Measurements from ENCODE around the gene PPP2R5A.

PPP2R5A gene

DNA sequence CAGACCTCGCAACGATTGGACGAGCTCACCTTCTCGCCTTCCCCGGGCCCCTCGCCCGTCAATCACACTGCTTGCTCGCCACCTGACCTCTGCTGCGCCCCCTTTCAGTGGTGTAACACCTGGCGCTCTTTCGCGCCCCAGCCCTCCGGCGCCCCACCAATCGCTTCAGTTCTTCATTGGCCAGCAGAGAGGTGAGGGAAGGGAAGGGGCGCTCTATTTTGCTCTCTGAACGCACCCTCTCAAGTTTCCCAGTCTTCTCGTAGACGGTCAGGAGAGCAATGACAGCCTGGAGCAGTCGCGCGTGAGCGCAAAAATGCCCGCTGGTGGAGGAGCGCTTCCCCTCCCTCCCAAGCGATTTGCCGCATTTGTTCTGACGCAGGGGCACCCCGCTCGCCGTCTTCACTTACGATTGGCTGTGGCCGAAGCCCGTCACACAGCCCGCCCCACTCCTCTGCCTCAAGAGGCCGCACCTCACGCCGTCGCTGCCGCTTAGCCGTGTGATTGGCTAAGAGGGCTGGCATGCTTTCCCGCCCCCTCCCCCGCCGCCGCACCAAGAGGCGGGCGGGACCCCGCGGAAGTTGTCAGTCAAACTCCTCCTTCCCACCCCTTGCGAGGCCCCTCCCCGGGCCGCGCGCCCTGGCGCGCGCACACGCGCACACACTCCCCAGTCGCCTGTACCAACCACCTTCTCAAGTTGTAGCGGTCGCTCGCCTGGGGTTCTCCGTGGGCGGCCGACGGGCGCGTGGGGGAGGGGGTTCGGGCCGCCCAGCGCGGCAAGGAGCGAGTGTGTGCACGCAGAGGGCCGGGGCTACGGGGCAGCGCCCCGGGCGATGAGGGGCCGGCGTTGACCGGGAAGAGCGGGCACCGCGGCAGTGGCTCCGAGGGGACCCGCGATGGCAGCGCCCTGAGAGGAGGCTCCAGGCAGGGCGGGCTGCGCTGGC, at the start of gene PPP2R5A:
PPP2R5A (plus strand) TSS at position 667 of the 941 bp plus-strand sequence. CDS start 701 bp downstream, outside the sequence.
- no peaks in the 10 kb centered on the region for H3K27me3 ChIP-seq
- peak within 1 kb of the TSS; percentile 91 for H3K27ac ChIP-seq
- H3K4me2 ChIP-seq = peak within 1 kb of the TSS; percentile 95
- peaks cover 37% of the 10 kb centered on the region for H3K4me1 ChIP-seq
- H3K9ac ChIP-seq = peak within 1 kb of the TSS; percentile 91
- TF ChIP-seq Cebpa-rat (IDR thresholded peaks at IDR 0.05) = no peak
- peak within 1 kb of the TSS; percentile 92 for H3K4me3 ChIP-seq
- no peaks in the 10 kb centered on the region for H3K9me3 ChIP-seq
- peaks cover 32% of the 10 kb centered on the region for H4K20me1 ChIP-seq
- no peaks in the 10 kb centered on the region for H3K36me3 ChIP-seq

DNA sequence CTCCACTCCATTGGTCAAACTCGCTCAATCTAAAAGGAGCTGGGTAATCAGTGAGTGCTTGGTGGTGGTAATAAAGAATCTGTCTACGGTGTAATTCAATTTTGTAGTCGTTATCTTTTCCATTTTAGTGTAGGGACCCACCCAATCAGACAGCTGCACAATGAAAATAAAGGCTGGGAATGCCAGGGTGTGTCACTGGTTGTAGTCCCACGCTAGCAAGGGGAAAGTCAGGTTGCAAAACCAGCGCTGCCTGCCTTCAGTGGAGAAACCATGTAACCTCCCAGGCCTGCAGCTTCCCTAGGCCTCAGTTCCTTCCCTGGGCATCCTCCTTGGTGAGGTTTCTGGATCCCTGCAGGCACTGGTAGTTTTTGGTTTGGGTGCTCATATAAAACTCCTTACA, 49.4 kb upstream of the PPP2R5A start:
- Histone ChIP-seq H4K20me1 (no peaks in the 10 kb centered on the region), H3K36me3 (no peaks in the 10 kb centered on the region), H3K27me3 (no peaks in the 10 kb centered on the region), H3K27ac (no peak overlapping the region), H3K4me2 (no peak overlapping the region), H3K4me1 (peaks cover 9% of the 10 kb centered on the region; the same call in 1 of the 2 replicates), H3K9me3 (peaks cover 18% of the 10 kb centered on the region), H3K4me3 (no peak overlapping the region), H3K9ac (no peak overlapping the region)
- no peak for TF ChIP-seq Cebpa-rat (IDR thresholded peaks at IDR 0.05)

DNA sequence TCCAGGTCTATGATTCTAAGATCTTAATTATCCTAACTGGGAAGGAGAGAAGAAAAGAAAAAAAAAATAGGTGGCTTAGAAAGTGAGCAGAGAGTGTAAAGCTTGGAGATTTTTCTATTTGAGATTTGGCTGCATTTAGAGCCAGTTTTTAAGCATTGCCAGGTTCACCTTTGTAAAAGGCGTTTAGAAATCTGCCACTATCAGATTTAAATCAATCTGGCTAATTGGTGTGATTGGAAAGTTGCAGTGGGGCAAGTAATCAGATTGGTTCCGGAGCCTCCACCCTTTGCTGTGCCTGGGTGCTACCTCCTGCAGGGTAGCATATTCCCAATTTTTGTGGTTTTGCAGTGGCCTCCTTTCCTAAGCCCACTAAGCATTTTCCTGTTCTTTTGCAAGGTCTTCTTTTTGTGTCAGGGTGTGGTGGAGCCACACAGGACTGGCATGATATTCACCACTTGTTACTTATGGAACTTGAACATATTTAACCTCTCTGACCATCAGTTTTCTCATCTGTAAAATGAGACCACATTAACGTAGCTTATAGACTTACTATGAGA, 48.5 kb upstream of the PPP2R5A start:
- Histone ChIP-seq H3K9ac (no peak overlapping the region), H3K27me3 (no peaks in the 10 kb centered on the region), H3K9me3 (peaks cover 12% of the 10 kb centered on the region), H3K36me3 (no peaks in the 10 kb centered on the region), H3K4me1 (peaks cover 12% of the 10 kb centered on the region), H3K4me2 (no peak overlapping the region), H4K20me1 (no peaks in the 10 kb centered on the region), H3K27ac (no peak overlapping the region), H3K4me3 (no peak overlapping the region)
- TF ChIP-seq Cebpa-rat (IDR thresholded peaks at IDR 0.05) = no peak

DNA sequence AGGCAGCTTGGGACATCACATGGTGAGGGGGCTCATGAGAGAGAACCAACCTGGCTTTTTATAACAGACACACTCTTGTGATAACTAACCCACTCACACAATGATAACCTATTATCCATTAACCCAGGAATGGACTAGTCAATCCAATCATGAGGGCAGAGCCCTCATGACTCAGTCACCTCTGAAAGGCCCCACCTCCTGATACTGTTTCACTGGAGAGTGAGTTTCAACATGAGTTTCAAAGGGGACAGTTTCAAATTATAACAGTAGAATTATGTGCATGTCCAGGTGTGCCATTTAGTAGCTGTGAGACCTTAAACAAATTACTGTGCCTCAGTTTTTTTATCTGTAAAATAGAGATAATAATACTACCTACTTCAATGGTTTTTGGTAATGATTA, 47.6 kb upstream of the PPP2R5A start:
- Histone ChIP-seq H3K4me1 (peaks cover 10% of the 10 kb centered on the region; the same call in 1 of the 2 replicates), H3K27me3 (no peaks in the 10 kb centered on the region), H3K4me3 (no peak overlapping the region), H4K20me1 (no peaks in the 10 kb centered on the region), H3K9me3 (peaks cover 3% of the 10 kb centered on the region; the same call in 1 of the 2 replicates), H3K4me2 (no peak overlapping the region), H3K9ac (no peak overlapping the region), H3K36me3 (no peaks in the 10 kb centered on the region), H3K27ac (no peak overlapping the region)
- TF ChIP-seq Cebpa-rat (IDR thresholded peaks at IDR 0.05) = no peak

DNA sequence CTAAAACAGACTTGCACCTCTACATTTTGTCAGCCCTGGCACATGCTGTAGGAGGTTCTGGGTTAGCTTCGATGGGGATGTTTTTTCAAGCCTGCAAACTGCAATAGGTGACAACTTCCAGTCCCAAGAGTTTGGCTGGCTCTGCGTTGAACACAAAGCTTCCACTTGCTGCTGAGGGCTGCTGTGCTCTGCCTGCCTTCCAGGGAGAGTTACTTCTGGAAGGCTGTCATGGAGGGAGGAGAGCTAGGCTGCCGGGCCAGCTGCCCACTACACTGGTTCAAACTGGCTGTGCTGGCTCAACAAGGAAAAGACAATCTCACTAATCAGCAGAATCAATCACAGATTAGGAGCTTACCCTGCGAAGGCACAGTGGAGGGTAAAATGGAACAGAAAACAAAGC, 46.7 kb upstream of the PPP2R5A start:
- Histone ChIP-seq H3K27ac (no peak overlapping the region), H3K9ac (no peak overlapping the region), H3K4me3 (no peak overlapping the region), H3K4me1 (peaks cover 10% of the 10 kb centered on the region; the same call in 1 of the 2 replicates), H3K4me2 (no peak overlapping the region), H3K9me3 (no peaks in the 10 kb centered on the region), H3K27me3 (no peaks in the 10 kb centered on the region), H3K36me3 (no peaks in the 10 kb centered on the region), H4K20me1 (no peaks in the 10 kb centered on the region)
- no peak for TF ChIP-seq Cebpa-rat (IDR thresholded peaks at IDR 0.05)

DNA sequence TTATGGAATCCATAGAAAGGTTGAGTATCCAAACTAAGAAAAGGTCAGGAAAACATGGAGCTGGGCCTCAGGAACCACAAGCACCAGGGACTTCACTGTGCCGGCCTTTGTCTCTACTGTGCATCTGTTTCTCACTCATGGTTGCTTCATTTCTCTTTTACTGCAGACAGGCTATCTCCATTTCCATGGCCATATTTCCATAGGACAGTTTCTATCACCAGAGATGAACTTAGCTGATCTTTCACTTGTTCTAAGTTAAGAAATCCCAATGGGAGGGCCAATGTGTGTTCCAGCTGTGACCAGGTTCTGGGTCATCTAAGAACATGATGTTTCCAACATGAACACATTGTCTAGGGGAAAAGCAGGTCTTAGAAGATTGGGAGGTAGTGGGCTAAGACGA, 43.7 kb upstream of the PPP2R5A start:
- H3K27ac ChIP-seq = no peak overlapping the region
- no peak overlapping the region for H3K4me3 ChIP-seq
- no peak overlapping the region for H3K9ac ChIP-seq
- no peaks in the 10 kb centered on the region for H3K36me3 ChIP-seq
- H3K9me3 ChIP-seq = no peaks in the 10 kb centered on the region
- no peak for TF ChIP-seq Cebpa-rat (IDR thresholded peaks at IDR 0.05)
- H3K4me2 ChIP-seq = no peak overlapping the region
- H3K27me3 ChIP-seq = no peaks in the 10 kb centered on the region
- H4K20me1 ChIP-seq = no peaks in the 10 kb centered on the region
- peaks cover 11% of the 10 kb centered on the region; the same call in 1 of the 2 replicates for H3K4me1 ChIP-seq

- Histone ChIP-seq H3K36me3 (no peaks in the 10 kb centered on the region), H3K9me3 (no peaks in the 10 kb centered on the region), H3K4me2 (no peak overlapping the region), H3K27me3 (no peaks in the 10 kb centered on the region), H4K20me1 (no peaks in the 10 kb centered on the region), H3K4me3 (no peak overlapping the region), H3K4me1 (peaks cover 11% of the 10 kb centered on the region; the same call in 1 of the 2 replicates), H3K9ac (no peak overlapping the region), H3K27ac (no peak overlapping the region)
- TF ChIP-seq Cebpa-rat (IDR thresholded peaks at IDR 0.05) = no peak
Observed at GRCh38 chr1:212241957-212242287, 43.3 kb upstream of the PPP2R5A start.

DNA sequence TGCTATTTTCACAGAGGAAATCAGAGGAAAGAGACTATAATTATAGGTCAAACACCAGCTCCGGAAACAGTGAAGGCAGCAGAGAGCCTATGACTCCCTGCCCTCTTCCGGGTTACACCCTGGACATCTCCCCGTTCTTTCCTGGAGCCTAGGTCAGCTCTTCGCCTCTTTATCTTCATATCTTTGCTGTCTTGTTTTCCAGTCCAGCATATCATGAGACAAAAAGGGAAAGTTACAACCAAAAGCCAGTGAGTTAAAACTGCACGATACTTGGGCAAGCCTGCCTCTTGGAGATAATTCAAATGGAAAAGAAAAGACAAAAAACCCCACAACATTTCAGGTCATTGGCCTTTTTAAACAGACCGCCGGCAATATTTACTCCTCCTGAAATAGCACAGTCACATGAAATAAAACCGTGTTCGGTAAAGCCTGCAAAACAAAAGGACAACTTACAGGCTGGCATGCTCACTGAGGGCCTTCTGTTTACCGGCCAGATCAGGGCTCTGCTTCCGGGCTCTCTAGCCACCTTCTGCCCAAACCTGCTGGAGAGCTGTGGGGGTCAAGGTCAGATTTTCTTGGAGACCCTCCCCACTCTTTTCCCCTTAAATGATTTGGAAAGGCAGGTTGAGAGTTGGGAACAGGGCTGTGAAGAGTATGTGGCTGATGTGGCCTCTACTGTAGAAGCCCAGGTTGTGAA, 42.8 kb upstream of the PPP2R5A start:
- TF ChIP-seq Cebpa-rat (IDR thresholded peaks at IDR 0.05) = no peak

GRCh38 chr1:212242985-212243308, 42.3 kb upstream of the PPP2R5A start:
- Histone ChIP-seq H3K4me1 (peaks cover 11% of the 10 kb centered on the region; the same call in 1 of the 2 replicates), H3K27ac (no peak overlapping the region), H3K9ac (no peak overlapping the region), H3K4me2 (no peak overlapping the region), H4K20me1 (no peaks in the 10 kb centered on the region), H3K4me3 (no peak overlapping the region), H3K9me3 (no peaks in the 10 kb centered on the region), H3K27me3 (no peaks in the 10 kb centered on the region), H3K36me3 (no peaks in the 10 kb centered on the region)
- TF ChIP-seq Cebpa-rat (IDR thresholded peaks at IDR 0.05) = no peak

More for the DNA sequence above, 42.8 kb upstream of the PPP2R5A start:
- no peaks in the 10 kb centered on the region for H3K27me3 ChIP-seq
- H3K4me3 ChIP-seq = no peak overlapping the region
- no peaks in the 10 kb centered on the region for H3K36me3 ChIP-seq
- H3K4me2 ChIP-seq = no peak overlapping the region
- no peak overlapping the region for H3K9ac ChIP-seq
- H3K27ac ChIP-seq = no peak overlapping the region
- H3K9me3 ChIP-seq = no peaks in the 10 kb centered on the region
- H3K4me1 ChIP-seq = peaks cover 11% of the 10 kb centered on the region; the same call in 1 of the 2 replicates
- no peaks in the 10 kb centered on the region for H4K20me1 ChIP-seq

DNA sequence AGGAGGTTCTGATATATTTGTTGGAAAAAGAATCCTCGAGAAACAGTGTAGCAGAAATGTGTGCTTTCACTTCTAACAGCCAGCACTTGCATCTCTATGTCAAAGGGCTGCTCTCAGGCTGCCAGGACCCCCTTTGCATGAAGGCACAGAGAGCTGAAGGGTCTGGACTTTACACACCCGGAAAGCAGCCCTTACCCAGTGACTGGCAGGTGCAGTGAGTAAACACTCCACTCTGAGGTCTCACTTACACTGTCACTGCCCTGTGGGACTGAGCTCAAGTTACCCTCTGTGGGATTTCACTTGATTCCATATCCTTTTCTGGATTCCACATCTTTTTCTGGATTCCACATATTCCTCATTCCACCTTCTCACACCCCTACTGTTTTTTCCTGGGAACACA, 40.8 kb upstream of the PPP2R5A start:
- no peak for TF ChIP-seq Cebpa-rat (IDR thresholded peaks at IDR 0.05)
- Histone ChIP-seq H3K36me3 (no peaks in the 10 kb centered on the region), H3K27ac (no peak overlapping the region), H3K4me3 (no peak overlapping the region), H3K9me3 (no peaks in the 10 kb centered on the region), H4K20me1 (no peaks in the 10 kb centered on the region), H3K9ac (no peak overlapping the region), H3K4me2 (no peak overlapping the region), H3K27me3 (no peaks in the 10 kb centered on the region), H3K4me1 (peaks cover 11% of the 10 kb centered on the region; the same call in 1 of the 2 replicates)

All from BLaER1 (cell line).